IMR-90 (cell line): Measurements from ENCODE around the gene SGPL1. TPM values are rescaled to one million over a fixed set of nuclear protein-coding genes. Genes with fewer than 3 reads are reported as not detected.

Experiments used
- ATAC-seq: fragments of 200-7000 bp; cut with Tn5 transposase; 2 replicates; pipeline ENCODE4 v1.9.1; 2020; ENCODE audit warnings: low read depth, mild to moderate bottlenecking, moderate library complexity
- BruUV-seq: library from RNA; stranded (reverse); fragments of 400-500 nt; replicated peaks from 2 replicates; lab custom pipeline; 2021; lab: Mats Ljungman, UMichigan
- CTCF ChIA-PET: fragments of 300-600 bp; formaldehyde crosslinking; extraction: SDS; loops from one replicate; lab custom pipeline; 2021; ENCODE audit warnings: antibody characterized with exemption; lab: Yijun Ruan, JAX
- POLR2A ChIA-PET: fragments of 300-600 bp; sonication (Branson Sonifier 250); formaldehyde crosslinking; loops from one replicate; lab custom pipeline; 2022; ENCODE audit warnings: antibody characterized with exemption; ENCODE audit not compliant: unreplicated experiment; lab: Charles Lee
- DNase-seq: peaks from one replicate; pipeline ENCODE4 v3.0.0; 2013
- H2AFZ ChIP-seq: replicated peaks from 2 replicates; pipeline ENCODE3; 2013; ENCODE audit warnings: low read length, mild to moderate bottlenecking; ENCODE audit not compliant: poor library complexity
- H2AK5ac ChIP-seq: 2 replicates; pipeline ENCODE4 v1.6.1; 2013; ENCODE audit warnings: low read depth, low read length, inconsistent platforms
- H2AK9ac ChIP-seq: replicated peaks from 2 replicates; pipeline ENCODE3; 2013; ENCODE audit warnings: mild to moderate bottlenecking, low read depth, low read length, moderate library complexity; ENCODE audit not compliant: poor library complexity
- H2BK120ac ChIP-seq: 2 replicates; pipeline ENCODE4 v1.6.1; 2013; ENCODE audit warnings: low read depth, low read length, inconsistent platforms
- H2BK15ac ChIP-seq: 3 replicates; pipeline ENCODE4 v1.6.1; 2013; ENCODE audit warnings: low read depth, low read length, inconsistent platforms
- H2BK20ac ChIP-seq: 2 replicates; pipeline ENCODE4 v1.6.1; 2013; ENCODE audit warnings: low read depth, mild to moderate bottlenecking, inconsistent platforms, low read length, moderate library complexity
- H2BK5ac ChIP-seq: 2 replicates; pipeline ENCODE4 v1.6.1; 2013; ENCODE audit warnings: mild to moderate bottlenecking, low read depth, low read length, inconsistent platforms; ENCODE audit not compliant: poor library complexity, severe bottlenecking
- H3K14ac ChIP-seq: replicated peaks from 2 replicates; pipeline ENCODE4 v1.6.1; 2013; ENCODE audit warnings: low read depth, low read length, inconsistent platforms
- H3K18ac ChIP-seq: 2 replicates; pipeline ENCODE4 v1.6.1; 2013; ENCODE audit warnings: low read depth, low read length, control low read depth
- H3K23ac ChIP-seq: 2 replicates; pipeline ENCODE4 v1.6.1; 2013; ENCODE audit warnings: low read depth, low read length, inconsistent platforms
- H3K27ac ChIP-seq: 2 replicates; pipeline ENCODE4 v1.5.1; 2013; ENCODE audit warnings: mild to moderate bottlenecking, control low read depth, low read length; ENCODE audit not compliant: insufficient read depth
- H3K27me3 ChIP-seq: 2 replicates; pipeline ENCODE4 v1.6.1; 2013; ENCODE audit warnings: low read length; ENCODE audit not compliant: control insufficient read depth, insufficient read depth
- H3K36me3 ChIP-seq: 2 replicates; pipeline ENCODE4 v1.6.1; 2013; ENCODE audit warnings: low read length, mixed read lengths; ENCODE audit not compliant: control insufficient read depth, insufficient read depth
- H3K4ac ChIP-seq: 2 replicates; pipeline ENCODE4 v1.6.1; 2013; ENCODE audit warnings: low read depth, low read length, inconsistent platforms
- H3K4me1 ChIP-seq: 2 replicates; pipeline ENCODE4 v1.6.1; 2013; ENCODE audit warnings: low read length, mixed read lengths; ENCODE audit not compliant: control insufficient read depth, insufficient read depth
- H3K4me2 ChIP-seq: 2 replicates; pipeline ENCODE4 v1.6.1; 2013; ENCODE audit warnings: low read depth, mild to moderate bottlenecking, control low read depth, low read length, moderate library complexity
- H3K4me3 ChIP-seq: 2 replicates; pipeline ENCODE4 v1.5.1; 2013; ENCODE audit warnings: low read depth, mild to moderate bottlenecking, control low read depth, low read length, moderate library complexity; ENCODE audit not compliant: insufficient read depth
- H3K56ac ChIP-seq: 2 replicates; pipeline ENCODE4 v1.6.1; 2013; ENCODE audit warnings: low read length, inconsistent platforms; ENCODE audit not compliant: insufficient read depth; ENCODE audit errors: extremely low read depth
- H3K79me1 ChIP-seq, 2 experiments: 2 replicates each; pipeline ENCODE4 v1.6.1; 2013; ENCODE audit warnings: low read length in 2 of 2, inconsistent platforms in 1 of 2, low read depth in 1 of 2
- H3K9ac ChIP-seq: 2 replicates; pipeline ENCODE4 v1.6.1; 2013; ENCODE audit warnings: low read depth, low read length, control low read depth
- H3K9me1 ChIP-seq: 2 replicates; pipeline ENCODE4 v1.6.1; 2013; ENCODE audit warnings: low read length, inconsistent platforms; ENCODE audit not compliant: insufficient read depth
- H3K9me3 ChIP-seq: 2 replicates; pipeline ENCODE4 v1.6.1; 2013; ENCODE audit warnings: low read length; ENCODE audit not compliant: control insufficient read depth, insufficient read depth
- H4K20me1 ChIP-seq: 2 replicates; pipeline ENCODE4 v1.6.1; 2013; ENCODE audit warnings: low read length, inconsistent platforms; ENCODE audit not compliant: insufficient read depth
- H4K5ac ChIP-seq: 2 replicates; pipeline ENCODE4 v1.6.1; 2013; ENCODE audit warnings: mild to moderate bottlenecking, low read depth, low read length, control low read depth
- H4K8ac ChIP-seq, 2 experiments: 2 replicates each; pipeline ENCODE4 v1.6.1; 2013; ENCODE audit warnings: low read depth in 2 of 2, low read length in 2 of 2, control low read depth in 1 of 2, inconsistent platforms in 1 of 2
- H4K91ac ChIP-seq: 2 replicates; pipeline ENCODE4 v1.6.1; 2013; ENCODE audit warnings: low read depth, low read length, inconsistent platforms; ENCODE audit not compliant: insufficient read depth
- CEBPB ChIP-seq: IDR thresholded peaks from 2 replicates; pipeline ENCODE4 v1.6.1; 2012; ENCODE audit warnings: low read depth, low read length, improper control_type of control experiment
- MXI1 ChIP-seq: IDR thresholded peaks from 2 replicates; pipeline ENCODE4 v1.6.1; 2012; ENCODE audit warnings: low read depth, mild to moderate bottlenecking, low read length, moderate library complexity, borderline replicate concordance
- WGBS, 2 experiments: methylation state at CpG; one replicate each; pipeline versions ENCODE4 v1.1.5 to v1.1.7; 2013; ENCODE audit warnings: missing lambda C conversion rate in 2 of 2; ENCODE audit not compliant: insufficient read length in 1 of 2; ENCODE audit errors: extremely low coverage in 2 of 2; 5-methylcytosine and 5-hydroxymethylcytosine counted together
- dilution Hi-C: fragments of 300-500 bp; cut with HindIII; formaldehyde crosslinking; loops from one replicate; pipeline ENCODE4 v1.14.3; 2018; ENCODE audit warnings: low sequenced_read_pairs; ENCODE audit not compliant: unreplicated experiment
- in situ Hi-C: fragments of 300-500 bp; cut with MboI; formaldehyde crosslinking; loops from 3 replicates; pipeline ENCODE4 v1.14.3; 2019; ENCODE audit warnings: low sequenced_read_pairs, inconsistent platforms, mixed read lengths
- intact Hi-C: fragments of 100-400 bp; cut with micrococcal nuclease; formaldehyde crosslinking; loops from 2 replicates; pipeline ENCODE4 v1.10.0; 2022
- polyA plus RNA-seq, 3 experiments: library from polyadenylated mRNA; depleted of rRNA; stranded (reverse); fragments of >200 nt; gene quantifications; 2 replicates each; pipeline ENCODE4 v1.2.3, GENCODE V29; 2012; ENCODE audit warnings: low replicate concordance in 1 of 3
- total RNA-seq: library from RNA; depleted of rRNA; stranded (reverse); fragments of >200 nt; gene quantifications from 2 replicates; pipeline ENCODE4 v1.2.3, GENCODE V29; 2012

Gene SGPL1
- total and polyA plus RNA-seq, 2 of the 4 experiments (the other 2 are of a cell fraction): 12.2 to 26.7 TPM

DNA sequence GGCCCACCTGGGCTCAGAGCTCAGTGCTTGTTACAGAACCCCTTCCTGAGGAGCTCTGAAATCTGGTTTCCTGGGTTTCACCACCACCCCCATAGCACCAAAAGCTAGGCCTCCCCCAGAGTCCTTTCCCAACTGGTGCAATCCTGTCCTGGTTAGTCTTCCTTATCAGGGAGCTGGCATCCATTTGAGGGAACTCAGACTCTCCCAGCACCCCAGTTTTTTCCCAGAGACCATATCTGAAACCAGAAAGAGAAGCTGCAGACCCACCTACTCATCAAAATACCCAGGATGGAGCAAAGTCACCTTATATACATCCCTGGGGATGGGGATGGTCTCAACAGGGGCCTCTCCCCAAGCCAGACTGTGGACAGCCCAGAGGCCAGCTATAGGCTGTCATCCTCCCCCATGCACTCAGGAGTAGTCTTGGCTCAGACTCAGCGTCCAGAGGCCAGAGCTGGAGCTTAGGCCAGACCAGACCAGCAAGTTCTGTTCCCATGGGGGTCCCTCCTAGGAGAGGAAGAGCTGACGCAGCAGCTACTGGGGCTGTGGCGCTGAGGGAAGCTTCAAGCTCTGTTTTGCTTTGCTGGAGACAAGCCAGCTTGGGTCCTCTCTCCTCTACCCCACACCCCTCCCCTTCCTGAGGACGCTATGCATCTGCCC is 33.5 kb upstream of the SGPL1 start:
- Histone ChIP-seq H2BK20ac (no peak overlapping the region), H4K20me1 (no peaks in the 10 kb centered on the region), H3K18ac (no peak overlapping the region), H3K27me3 (peaks cover 57% of the 10 kb centered on the region), H2BK120ac (no peak overlapping the region), H4K5ac (no peak overlapping the region), H4K8ac (no peak overlapping the region), H3K56ac (no peak overlapping the region), H3K36me3 (no peaks in the 10 kb centered on the region), H2BK5ac (no peak overlapping the region), H3K4ac (no peak overlapping the region), H3K4me3 (no peak overlapping the region), H2AK9ac (no peak overlapping the region), H3K23ac (no peak overlapping the region), H3K14ac (no peak overlapping the region), H2AFZ (no peak overlapping the region), H3K9me3 (no peaks in the 10 kb centered on the region), H2BK15ac (no peak overlapping the region), H3K79me1 (no peaks in the 10 kb centered on the region), H3K9ac (no peak overlapping the region), H3K27ac (no peak overlapping the region), H2AK5ac (no peak overlapping the region), H3K4me1 (no peaks in the 10 kb centered on the region), H4K91ac (no peak overlapping the region), H3K9me1 (no peaks in the 10 kb centered on the region), H3K4me2 (no peak overlapping the region)
- CTCF ChIA-PET: no interaction called here
- dilution Hi-C loops: no loop called here
- TF ChIP-seq CEBPB (no peak), MXI1 (no peak)
- intact Hi-C loops: no loop called here
- DNase-seq (no peak), ATAC-seq (no peak)
- in situ Hi-C loops: no loop called here
- no CpG with 5 or more reads among the region's 4 CpGs for WGBS, 2 experiments
- no TSS peak for BruUV-seq
- POLR2A ChIA-PET: interaction anchor here (0.5 kb wide), 1 partner anchor 14 kb away, joined by 4 read pairs; no protein-coding TSS in a partner anchor
